GM12878 (cell line): ENCODE data around the gene EXOC4. TPM values are rescaled to one million over a fixed set of nuclear protein-coding genes. Genes with fewer than 3 reads are reported as not detected.

Source experiments
- ATAC-seq: fragments of 200-7000 bp; cut with Tn5 transposase; 3 replicates; pipeline ENCODE4 v1.9.1; 2020; ENCODE audit warnings: mild to moderate bottlenecking, moderate library complexity
- BruUV-seq: library from RNA; stranded (reverse); fragments of 400-500 nt; replicated peaks from 2 replicates; lab custom pipeline; 2021; lab: Mats Ljungman, UMichigan
- CTCF ChIA-PET: fragments of 300-600 bp; sonication (Branson Sonifier 250); formaldehyde crosslinking; extraction: SDS; loops from one replicate; lab custom pipeline; 2021; ENCODE audit warnings: inconsistent platforms; lab: Yijun Ruan, JAX
- POLR2A ChIA-PET: fragments of 350-600 bp; formaldehyde crosslinking; extraction: SDS; loops from one replicate; lab custom pipeline; 2021; ENCODE audit warnings: inconsistent platforms; lab: Charles Lee
- RAD21 ChIA-PET: fragments of 300-600 bp; sonication (Branson Sonifier 250); formaldehyde crosslinking; loops from one replicate; lab custom pipeline; 2023; ENCODE audit warnings: antibody characterized with exemption; ENCODE audit not compliant: unreplicated experiment; lab: Charles Lee
- SMC1A ChIA-PET: fragments of 300-600 bp; sonication (Branson Sonifier 250); formaldehyde crosslinking; loops from one replicate; lab custom pipeline; 2023; ENCODE audit not compliant: unreplicated experiment, uncharacterized antibody; lab: Charles Lee
- DNase-seq: peaks from one replicate; pipeline ENCODE4 v3.0.0-alpha.2; 2011; ENCODE audit warnings: low read depth, low spot score
- FAIRE-seq: peaks from 3 replicates; lab custom pipeline; 2011; peaks lifted over from hg19 to GRCh38; lab: Jason Lieb, UNC
- H2AFZ ChIP-seq: 2 replicates; pipeline ENCODE4 v1.6.0; 2011; ENCODE audit warnings: low read depth, low read length, control low read depth; ENCODE audit not compliant: control insufficient read depth
- H3K27ac ChIP-seq: 2 replicates; pipeline ENCODE4 v1.5.1; 2011; ENCODE audit warnings: control low read depth; ENCODE audit not compliant: control insufficient read depth, insufficient read depth
- H3K27me3 ChIP-seq, 2 experiments: replicated peaks in 1 of 2; 2 replicates each; pipeline versions ENCODE4 v1.6.0 to v1.6.1; 2011; ENCODE audit warnings: low read length in 1 of 2; ENCODE audit not compliant: control insufficient read depth in 2 of 2, insufficient read depth in 2 of 2
- H3K36me3 ChIP-seq, 2 experiments: 2 replicates each; pipeline ENCODE4 v1.5.1; 2011; ENCODE audit warnings: low read length in 1 of 2; ENCODE audit not compliant: control insufficient read depth in 2 of 2, insufficient read depth in 2 of 2
- H3K4me1 ChIP-seq: 2 replicates; pipeline ENCODE4 v1.6.1; 2011; ENCODE audit warnings: mild to moderate bottlenecking, low read length, moderate library complexity, mixed read lengths; ENCODE audit not compliant: control insufficient read depth, insufficient read depth
- H3K4me2 ChIP-seq: 2 replicates; pipeline ENCODE4 v1.6.0; 2011; ENCODE audit warnings: control low read depth; ENCODE audit not compliant: control insufficient read depth, insufficient read depth
- H3K4me3 ChIP-seq: fragments of 200-600 bp; sonication (generic); 2 replicates; pipeline ENCODE4 v1.5.1; 2016
- H3K79me2 ChIP-seq: 2 replicates; pipeline ENCODE4 v1.6.0; 2011; ENCODE audit warnings: low read length; ENCODE audit not compliant: control insufficient read depth, insufficient read depth
- H3K9ac ChIP-seq: 2 replicates; pipeline ENCODE4 v1.8.0; 2011; ENCODE audit warnings: low read length, control low read depth, mixed read lengths; ENCODE audit not compliant: control insufficient read depth, insufficient read depth
- H3K9me3 ChIP-seq: replicated peaks from 3 replicates; pipeline ENCODE4 v1.5.1; 2011; ENCODE audit warnings: mild to moderate bottlenecking, low read length; ENCODE audit not compliant: control insufficient read depth, insufficient read depth
- H4K20me1 ChIP-seq: 2 replicates; pipeline ENCODE4 v1.6.0; 2011; ENCODE audit not compliant: control insufficient read depth, insufficient read depth
- CBFB ChIP-seq: IDR thresholded peaks from 2 replicates; pipeline ENCODE4 v1.6.1; 2016; ENCODE audit warnings: antibody characterized with exemption, low read depth
- CEBPB ChIP-seq, 2 experiments: fragments of 150-350 bp in 1 of 2; IDR thresholded peaks; 2 replicates each; pipeline ENCODE4 v1.6.1; 2012 to 2014; ENCODE audit warnings: low read depth in 2 of 2, low read length in 2 of 2, borderline replicate concordance in 1 of 2, inconsistent platforms in 1 of 2
- CHD2 ChIP-seq: IDR thresholded peaks from 2 replicates; pipeline ENCODE4 v1.6.1; 2011; ENCODE audit warnings: low read depth, low read length, improper control_type of control experiment, borderline replicate concordance
- EED ChIP-seq: sonication (generic); IDR thresholded peaks from 2 replicates; pipeline ENCODE4 v1.6.1; 2016; ENCODE audit warnings: antibody characterized with exemption, low read depth
- FOXM1 ChIP-seq: IDR thresholded peaks from 2 replicates; pipeline ENCODE4 v1.6.1; 2012; ENCODE audit warnings: low read depth, mild to moderate bottlenecking, inconsistent platforms, low read length, moderate library complexity
- IRF4 ChIP-seq: IDR thresholded peaks from 2 replicates; pipeline ENCODE4 v1.6.1; 2011; ENCODE audit warnings: low read depth, low read length
- PAX5 ChIP-seq: IDR thresholded peaks from 2 replicates; pipeline ENCODE4 v1.6.1; 2011; ENCODE audit warnings: low read depth, low read length, borderline replicate concordance
- RELA ChIP-seq: fragments of 450-650 bp; IDR thresholded peaks from 2 replicates; pipeline ENCODE4 v1.8.0; 2014; ENCODE audit warnings: borderline replicate concordance; ENCODE audit not compliant: partially characterized antibody
- SREBF2 ChIP-seq: IDR thresholded peaks from 2 replicates; pipeline ENCODE4 v1.6.1; 2012; ENCODE audit warnings: mild to moderate bottlenecking, low read length
- SRF ChIP-seq, 2 experiments: IDR thresholded peaks; 2 replicates each; pipeline ENCODE4 v1.6.1; 2011; ENCODE audit warnings: low read depth in 2 of 2, low read length in 2 of 2, mild to moderate bottlenecking in 1 of 2, moderate library complexity in 1 of 2
- TARDBP ChIP-seq: IDR thresholded peaks from 2 replicates; pipeline ENCODE4 v1.6.1; 2016; ENCODE audit warnings: borderline replicate concordance
- TBL1XR1 ChIP-seq: IDR thresholded peaks from 2 replicates; pipeline ENCODE4 v1.6.1; 2012; ENCODE audit warnings: low read depth, low read length, improper control_type of control experiment
- WGBS: methylation state at CpG from one replicate; pipeline ENCODE4 v1.1.6; 2016; ENCODE audit warnings: low lambda C conversion rate; ENCODE audit not compliant: insufficient replicate concordance, insufficient coverage; ENCODE audit errors: missing lambda C conversion rate; 5-methylcytosine and 5-hydroxymethylcytosine counted together
- in situ Hi-C: fragments of 300-500 bp; cut with MboI; formaldehyde crosslinking; loops from 9 replicates; pipeline ENCODE4 v1.14.3; 2018; ENCODE audit warnings: mixed read lengths
- intact Hi-C: fragments of 100-400 bp; cut with micrococcal nuclease; formaldehyde crosslinking; loops from one replicate; pipeline ENCODE4 v1.14.2; 2022; ENCODE audit not compliant: unreplicated experiment
- polyA plus RNA-seq, 11 experiments: library from polyadenylated mRNA; depleted of rRNA in 4 of 11; unstranded in 6 of 11; stranded (reverse) in 5 of 11; fragments of >200 nt; fragmentation: Nextera tagmentation in 4 of 11; fragmentation: Illumina TruSeq in 1 of 11; extraction: Ambion mirVana in 4 of 11; extraction: Trizol in 1 of 11; gene quantifications; 1 replicate in 1 of 11; 2 replicates in 10 of 11; pipeline versions ENCODE4 v1.2.1 to v1.2.3, GENCODE V29; 2011 to 2016; ENCODE audit warnings: inconsistent platforms in 2 of 11, missing spikeins in 2 of 11, low read depth in 1 of 11
- total RNA-seq, 4 experiments: library from RNA; depleted of rRNA in 3 of 4; stranded (reverse); fragments of >200 nt in 3 of 4; fragmentation: Illumina TruSeq in 1 of 4; extraction: Trizol in 1 of 4; gene quantifications; 2 replicates each; pipeline versions ENCODE4 v1.2.1 to v1.2.3, GENCODE V29; 2013 to 2021
- TF ChIP-seq, protein P1 (sequence below): IDR thresholded peaks from 2 replicates; pipeline ENCODE4 v1.6.1; 2011; ENCODE audit warnings: borderline replicate concordance, low read depth, mild to moderate bottlenecking, moderate library complexity, low read length; ENCODE audit not compliant: insufficient read depth, poor library complexity, severe bottlenecking
- TF ChIP-seq, protein P2 (sequence below): fragments of 450-650 bp; IDR thresholded peaks from 2 replicates; pipeline ENCODE4 v1.6.1; 2017; ENCODE audit warnings: low read depth, mild to moderate bottlenecking, moderate library complexity
- TF ChIP-seq, protein P3 (sequence below): IDR thresholded peaks from 2 replicates; pipeline ENCODE4 v1.6.1; 2011; ENCODE audit warnings: low read depth, low read length, improper control_type of control experiment, borderline replicate concordance
- TF ChIP-seq, protein P4 (sequence below): IDR thresholded peaks from 2 replicates; pipeline ENCODE4 v1.6.1; 2012; ENCODE audit warnings: mild to moderate bottlenecking, low read depth, low read length
- TF ChIP-seq, protein P5 (sequence below): IDR thresholded peaks from 2 replicates; pipeline ENCODE4 v1.6.1; 2011; ENCODE audit warnings: borderline replicate concordance, low read depth, mild to moderate bottlenecking, moderate library complexity, mixed read lengths, low read length; ENCODE audit not compliant: insufficient read depth; ENCODE audit errors: extremely low read length

EXOC4 gene
- total and polyA plus RNA-seq, 10 of the 15 experiments (the other 5 are each of a cell fraction or from before 2014, with no cell fraction given): 13.2 to 44.5 (median 29.6) TPM

DNA sequence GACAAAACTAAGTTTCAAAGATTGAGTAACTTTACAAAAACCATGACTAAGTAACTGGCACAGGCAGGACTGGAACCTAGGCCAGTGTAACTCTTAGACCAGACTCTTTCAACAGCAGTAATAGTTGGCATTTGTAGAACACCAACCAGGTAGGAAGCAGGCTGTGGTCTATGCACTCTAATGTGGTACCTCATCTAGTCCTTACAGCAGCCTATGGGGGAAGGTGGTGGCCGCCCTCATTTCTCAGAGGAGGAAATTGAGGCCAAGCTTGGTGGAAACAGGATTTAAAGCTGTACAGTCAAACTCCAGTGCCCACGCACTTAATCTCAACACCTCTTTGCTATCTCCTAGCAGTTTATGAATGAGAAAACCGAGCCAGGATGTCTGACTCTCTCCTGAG, 708.8 kb downstream of the EXOC4 start:
- Histone ChIP-seq H3K9me3 (no peaks in the 10 kb centered on the region), H3K27me3 (no peaks in the 10 kb centered on the region), H3K79me2 (no peaks in the 10 kb centered on the region), H3K27ac (no peak overlapping the region), H3K9ac (no peak overlapping the region), H3K36me3 (no peaks in the 10 kb centered on the region), H3K4me2 (no peak overlapping the region), H2AFZ (no peak overlapping the region), H3K4me3 (no peak overlapping the region), H4K20me1 (no peaks in the 10 kb centered on the region), H3K4me1 (no peaks in the 10 kb centered on the region)
- BruUV-seq: no TSS peak
- ChIA-PET CTCF (no interaction called here), SMC1A (no interaction called here), POLR2A (no interaction called here), RAD21 (no interaction called here)
- DNase-seq (no peak), FAIRE-seq (no peak), ATAC-seq (no peak)
- TF ChIP-seq CEBPB (IDR thresholded peaks at IDR 0.05; ENCODE audit: borderline replicate concordance in 1 of 2, low read depth in 2 of 2, low read length in 2 of 2) (no peak), IRF4 (no peak), TARDBP (no peak), FOXM1 (no peak), CHD2 (no peak), RELA (no peak), SREBF2 (no peak), CBFB (no peak), PAX5 (no peak), SRF (IDR thresholded peaks at IDR 0.05; ENCODE audit: low read depth in 2 of 2, low read length in 2 of 2) (no peak), EED (no peak), TBL1XR1 (no peak)
- TF ChIP-seq, protein P1, sequence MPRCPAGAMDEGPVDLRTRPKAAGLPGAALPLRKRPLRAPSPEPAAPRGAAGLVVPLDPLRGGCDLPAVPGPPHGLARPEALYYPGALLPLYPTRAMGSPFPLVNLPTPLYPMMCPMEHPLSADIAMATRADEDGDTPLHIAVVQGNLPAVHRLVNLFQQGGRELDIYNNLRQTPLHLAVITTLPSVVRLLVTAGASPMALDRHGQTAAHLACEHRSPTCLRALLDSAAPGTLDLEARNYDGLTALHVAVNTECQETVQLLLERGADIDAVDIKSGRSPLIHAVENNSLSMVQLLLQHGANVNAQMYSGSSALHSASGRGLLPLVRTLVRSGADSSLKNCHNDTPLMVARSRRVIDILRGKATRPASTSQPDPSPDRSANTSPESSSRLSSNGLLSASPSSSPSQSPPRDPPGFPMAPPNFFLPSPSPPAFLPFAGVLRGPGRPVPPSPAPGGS: no peak
- TF ChIP-seq, protein P2, sequence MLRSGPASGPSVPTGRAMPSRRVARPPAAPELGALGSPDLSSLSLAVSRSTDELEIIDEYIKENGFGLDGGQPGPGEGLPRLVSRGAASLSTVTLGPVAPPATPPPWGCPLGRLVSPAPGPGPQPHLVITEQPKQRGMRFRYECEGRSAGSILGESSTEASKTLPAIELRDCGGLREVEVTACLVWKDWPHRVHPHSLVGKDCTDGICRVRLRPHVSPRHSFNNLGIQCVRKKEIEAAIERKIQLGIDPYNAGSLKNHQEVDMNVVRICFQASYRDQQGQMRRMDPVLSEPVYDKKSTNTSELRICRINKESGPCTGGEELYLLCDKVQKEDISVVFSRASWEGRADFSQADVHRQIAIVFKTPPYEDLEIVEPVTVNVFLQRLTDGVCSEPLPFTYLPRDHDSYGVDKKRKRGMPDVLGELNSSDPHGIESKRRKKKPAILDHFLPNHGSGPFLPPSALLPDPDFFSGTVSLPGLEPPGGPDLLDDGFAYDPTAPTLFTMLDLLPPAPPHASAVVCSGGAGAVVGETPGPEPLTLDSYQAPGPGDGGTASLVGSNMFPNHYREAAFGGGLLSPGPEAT: no peak
- TF ChIP-seq, protein P3, sequence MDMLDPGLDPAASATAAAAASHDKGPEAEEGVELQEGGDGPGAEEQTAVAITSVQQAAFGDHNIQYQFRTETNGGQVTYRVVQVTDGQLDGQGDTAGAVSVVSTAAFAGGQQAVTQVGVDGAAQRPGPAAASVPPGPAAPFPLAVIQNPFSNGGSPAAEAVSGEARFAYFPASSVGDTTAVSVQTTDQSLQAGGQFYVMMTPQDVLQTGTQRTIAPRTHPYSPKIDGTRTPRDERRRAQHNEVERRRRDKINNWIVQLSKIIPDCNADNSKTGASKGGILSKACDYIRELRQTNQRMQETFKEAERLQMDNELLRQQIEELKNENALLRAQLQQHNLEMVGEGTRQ: no peak
- TF ChIP-seq, protein P4, sequence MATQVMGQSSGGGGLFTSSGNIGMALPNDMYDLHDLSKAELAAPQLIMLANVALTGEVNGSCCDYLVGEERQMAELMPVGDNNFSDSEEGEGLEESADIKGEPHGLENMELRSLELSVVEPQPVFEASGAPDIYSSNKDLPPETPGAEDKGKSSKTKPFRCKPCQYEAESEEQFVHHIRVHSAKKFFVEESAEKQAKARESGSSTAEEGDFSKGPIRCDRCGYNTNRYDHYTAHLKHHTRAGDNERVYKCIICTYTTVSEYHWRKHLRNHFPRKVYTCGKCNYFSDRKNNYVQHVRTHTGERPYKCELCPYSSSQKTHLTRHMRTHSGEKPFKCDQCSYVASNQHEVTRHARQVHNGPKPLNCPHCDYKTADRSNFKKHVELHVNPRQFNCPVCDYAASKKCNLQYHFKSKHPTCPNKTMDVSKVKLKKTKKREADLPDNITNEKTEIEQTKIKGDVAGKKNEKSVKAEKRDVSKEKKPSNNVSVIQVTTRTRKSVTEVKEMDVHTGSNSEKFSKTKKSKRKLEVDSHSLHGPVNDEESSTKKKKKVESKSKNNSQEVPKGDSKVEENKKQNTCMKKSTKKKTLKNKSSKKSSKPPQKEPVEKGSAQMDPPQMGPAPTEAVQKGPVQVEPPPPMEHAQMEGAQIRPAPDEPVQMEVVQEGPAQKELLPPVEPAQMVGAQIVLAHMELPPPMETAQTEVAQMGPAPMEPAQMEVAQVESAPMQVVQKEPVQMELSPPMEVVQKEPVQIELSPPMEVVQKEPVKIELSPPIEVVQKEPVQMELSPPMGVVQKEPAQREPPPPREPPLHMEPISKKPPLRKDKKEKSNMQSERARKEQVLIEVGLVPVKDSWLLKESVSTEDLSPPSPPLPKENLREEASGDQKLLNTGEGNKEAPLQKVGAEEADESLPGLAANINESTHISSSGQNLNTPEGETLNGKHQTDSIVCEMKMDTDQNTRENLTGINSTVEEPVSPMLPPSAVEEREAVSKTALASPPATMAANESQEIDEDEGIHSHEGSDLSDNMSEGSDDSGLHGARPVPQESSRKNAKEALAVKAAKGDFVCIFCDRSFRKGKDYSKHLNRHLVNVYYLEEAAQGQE: no peak
- TF ChIP-seq, protein P5, sequence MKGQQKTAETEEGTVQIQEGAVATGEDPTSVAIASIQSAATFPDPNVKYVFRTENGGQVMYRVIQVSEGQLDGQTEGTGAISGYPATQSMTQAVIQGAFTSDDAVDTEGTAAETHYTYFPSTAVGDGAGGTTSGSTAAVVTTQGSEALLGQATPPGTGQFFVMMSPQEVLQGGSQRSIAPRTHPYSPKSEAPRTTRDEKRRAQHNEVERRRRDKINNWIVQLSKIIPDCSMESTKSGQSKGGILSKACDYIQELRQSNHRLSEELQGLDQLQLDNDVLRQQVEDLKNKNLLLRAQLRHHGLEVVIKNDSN: no peak
- in situ Hi-C loops: no loop called here
- intact Hi-C loops: no loop called here
- WGBS: 88% methylated on average over 2 of the region's 3 CpGs
